Karpas-422 (cell line): Measurements from ENCODE around the gene HES5. TPM values are rescaled to one million over a fixed set of nuclear protein-coding genes. Genes with fewer than 3 reads are reported as not detected.

ENCODE experiments used
- DNase-seq: peaks from one replicate; pipeline ENCODE4 v3.0.0-alpha.2; 2015
- H2AFZ ChIP-seq: fragments of 200-600 bp; sonication (generic); 2 replicates; pipeline ENCODE4 v1.6.1; 2014; ENCODE audit warnings: antibody characterized with exemption, low read length, mixed read lengths
- H3K27ac ChIP-seq: fragments of 200-600 bp; sonication (generic); 2 replicates; pipeline ENCODE4 v1.5.1; 2014; ENCODE audit warnings: mild to moderate bottlenecking, low read length, moderate library complexity
- H3K27me3 ChIP-seq: fragments of 200-600 bp; sonication (generic); 2 replicates; pipeline ENCODE4 v1.6.1; 2014; ENCODE audit warnings: low read length, mixed read lengths
- H3K36me3 ChIP-seq: fragments of 200-600 bp; sonication (generic); 2 replicates; pipeline ENCODE4 v1.6.1; 2014; ENCODE audit warnings: low read length, mixed read lengths; ENCODE audit not compliant: insufficient read depth
- H3K4me1 ChIP-seq: fragments of 200-600 bp; sonication (generic); 2 replicates; pipeline ENCODE4 v1.6.1; 2014; ENCODE audit warnings: mild to moderate bottlenecking, low read length, mixed read lengths
- H3K4me2 ChIP-seq: fragments of 200-600 bp; sonication (generic); 2 replicates; pipeline ENCODE4 v1.6.1; 2014; ENCODE audit warnings: low read length, low read depth, mild to moderate bottlenecking; ENCODE audit not compliant: poor library complexity, severe bottlenecking
- H3K4me3 ChIP-seq: fragments of 200-600 bp; sonication (generic); 2 replicates; pipeline ENCODE4 v1.5.1; 2014; ENCODE audit warnings: mild to moderate bottlenecking, antibody characterized with exemption, low read length, mixed read lengths
- H3K79me2 ChIP-seq: fragments of 200-600 bp; sonication (generic); 2 replicates; pipeline ENCODE4 v1.6.1; 2014; ENCODE audit warnings: mild to moderate bottlenecking, low read length, mixed read lengths
- H3K9ac ChIP-seq: fragments of 200-600 bp; sonication (generic); 2 replicates; pipeline ENCODE4 v1.6.0; 2014; ENCODE audit warnings: low read length
- H3K9me2 ChIP-seq: fragments of 200-600 bp; sonication (generic), shearing (Covaris generic); replicated peaks from 2 replicates; pipeline ENCODE4 v1.6.0; 2014; ENCODE audit warnings: mild to moderate bottlenecking, low read length, moderate library complexity; ENCODE audit not compliant: insufficient read depth
- H3K9me3 ChIP-seq: fragments of 300-700, 200-600 bp; sonication (generic); 2 replicates; pipeline ENCODE4 v1.6.1; 2014; ENCODE audit warnings: low read length, mixed read lengths
- H4K20me1 ChIP-seq: fragments of 200-600 bp; sonication (generic); 2 replicates; pipeline ENCODE4 v1.6.1; 2014; ENCODE audit warnings: mild to moderate bottlenecking, antibody characterized with exemption, low read length, low read depth; ENCODE audit not compliant: insufficient read depth
- total RNA-seq: library from RNA; depleted of rRNA; stranded (reverse); fragments of >200 nt; shearing (Covaris generic); gene quantifications from 2 replicates; pipeline ENCODE4 v1.2.3, GENCODE V29; 2014; ENCODE audit warnings: low replicate concordance

HES5 gene
- total RNA-seq, 1 experiment from 2014 or later, result not detected

GRCh38 chr1:2502661-2503553 is 27.2 kb downstream of the HES5 start:
- Histone ChIP-seq H2AFZ (no peak overlapping the region), H3K9me3 (no peaks in the 10 kb centered on the region), H3K9me2 (no peaks in the 10 kb centered on the region), H3K4me1 (peaks cover 11% of the 10 kb centered on the region), H3K4me3 (no peak overlapping the region), H3K27me3 (no peaks in the 10 kb centered on the region), H3K9ac (no peak overlapping the region), H4K20me1 (peaks cover 13% of the 10 kb centered on the region; the same call in 1 of the 2 replicates), H3K4me2 (no peak overlapping the region), H3K36me3 (no peaks in the 10 kb centered on the region), H3K79me2 (no peaks in the 10 kb centered on the region), H3K27ac (no peak overlapping the region)
- DNase-seq, result no peak

GRCh38 chr1:2502210-2502609 is 27.9 kb downstream of the HES5 start:
- Histone ChIP-seq H4K20me1 (peaks cover 17% of the 10 kb centered on the region; the same call in 1 of the 2 replicates), H2AFZ (no peak overlapping the region), H3K4me2 (no peak overlapping the region), H3K9me3 (no peaks in the 10 kb centered on the region), H3K36me3 (no peaks in the 10 kb centered on the region), H3K27ac (no peak overlapping the region), H3K27me3 (no peaks in the 10 kb centered on the region), H3K79me2 (no peaks in the 10 kb centered on the region), H3K9me2 (no peaks in the 10 kb centered on the region), H3K4me1 (peaks cover 17% of the 10 kb centered on the region), H3K9ac (no peak overlapping the region), H3K4me3 (no peak overlapping the region)
- no peak for DNase-seq

DNA sequence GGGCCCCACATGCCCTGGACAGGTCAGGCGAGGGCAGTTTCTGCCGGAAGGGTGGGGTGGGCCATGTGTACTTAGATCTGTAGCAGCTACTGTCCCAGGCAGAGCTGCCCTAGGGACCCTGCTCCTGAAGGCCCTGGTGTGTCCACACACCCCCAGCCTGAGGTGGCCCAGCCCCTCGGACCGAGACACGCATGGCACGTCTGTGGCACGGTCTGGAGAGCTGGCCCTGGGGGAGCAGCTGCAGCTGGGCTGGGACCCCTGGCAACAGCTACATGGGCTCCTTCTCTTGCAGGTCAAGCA is 28.3 kb downstream of the HES5 start:
- Histone ChIP-seq H3K9me2 (no peaks in the 10 kb centered on the region), H2AFZ (no peak overlapping the region), H3K79me2 (no peaks in the 10 kb centered on the region), H3K27me3 (no peaks in the 10 kb centered on the region), H3K27ac (no peak overlapping the region), H3K9me3 (no peaks in the 10 kb centered on the region), H3K4me2 (no peak overlapping the region), H3K4me3 (no peak overlapping the region), H4K20me1 (peaks cover 21% of the 10 kb centered on the region; the same call in 1 of the 2 replicates), H3K9ac (no peak overlapping the region), H3K36me3 (no peaks in the 10 kb centered on the region), H3K4me1 (peaks cover 22% of the 10 kb centered on the region)
- DNase-seq, result no peak

DNA sequence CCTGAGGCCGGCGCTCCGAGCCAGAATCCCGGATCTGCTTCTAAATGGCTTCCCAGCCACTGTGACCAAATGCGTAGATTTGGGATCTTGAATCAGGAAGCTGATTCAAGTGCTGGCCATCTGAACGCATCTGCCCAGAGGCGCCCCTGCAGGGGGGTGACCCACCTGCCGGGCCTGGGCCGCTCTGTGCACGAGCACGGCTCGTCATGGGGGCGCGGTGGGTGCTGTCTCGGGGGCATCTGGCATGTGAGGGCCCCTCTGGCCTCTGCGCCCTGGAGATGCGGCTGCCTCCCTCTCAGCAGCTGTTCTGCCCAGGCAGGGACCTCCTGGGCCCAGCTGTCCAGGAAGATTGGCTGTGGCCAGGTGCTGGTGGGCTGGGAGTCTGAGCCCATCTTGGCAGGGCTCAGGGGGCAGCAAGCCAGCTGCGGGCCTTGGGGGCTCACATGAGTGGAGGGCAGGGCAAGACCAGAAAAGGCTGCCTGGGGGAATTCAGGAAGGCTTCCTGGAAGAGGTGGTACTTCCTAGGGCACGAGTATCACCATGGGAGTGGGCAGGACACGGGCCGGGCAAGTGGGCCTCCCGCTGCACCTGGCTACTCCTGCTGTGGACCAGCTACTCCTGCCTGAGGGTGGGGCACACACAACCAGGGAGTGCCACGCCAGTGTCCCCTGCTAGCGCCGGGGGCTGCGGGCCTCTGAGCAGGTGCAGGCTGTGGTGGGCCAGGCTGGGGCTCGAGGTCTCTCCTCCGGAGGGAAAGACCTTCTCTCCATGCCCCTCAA is 28.8 kb downstream of the HES5 start:
- peaks cover 27% of the 10 kb centered on the region for H3K4me1 ChIP-seq
- no peak overlapping the region for H3K4me2 ChIP-seq
- DNase-seq, result no peak

DNA sequence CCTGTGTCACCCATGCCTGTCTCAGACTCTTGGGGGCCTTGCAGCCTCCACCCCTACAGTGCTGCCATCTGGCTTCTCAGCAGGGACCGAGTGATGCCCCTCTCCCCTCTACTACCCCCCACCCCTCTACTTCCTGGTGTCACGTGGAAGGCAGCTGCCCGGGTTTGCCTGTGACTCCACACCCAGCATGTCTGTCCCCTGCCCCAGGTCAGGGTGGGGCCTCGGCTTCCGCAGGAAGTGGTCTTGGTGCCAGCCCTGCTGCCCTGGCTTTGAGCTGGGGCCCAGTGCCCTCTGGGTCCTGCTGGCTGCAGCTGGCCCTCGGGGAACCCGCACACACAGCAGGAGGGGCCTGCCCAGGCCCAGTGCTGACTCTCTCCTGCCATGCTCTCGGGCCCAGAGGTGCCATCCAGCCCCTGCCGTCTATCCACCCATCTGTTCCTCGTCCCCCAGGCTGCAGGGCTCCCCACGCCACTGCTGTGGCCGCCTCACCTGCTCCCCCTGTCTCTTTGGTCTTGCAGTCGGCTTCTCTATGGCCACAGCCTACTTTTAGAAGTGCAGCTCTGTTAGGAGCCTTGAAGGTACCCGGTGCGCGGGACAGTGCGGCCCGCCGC is 30.0 kb downstream of the HES5 start:
- Histone ChIP-seq H3K9me3 (no peaks in the 10 kb centered on the region), H3K9me2 (no peaks in the 10 kb centered on the region), H3K4me2 (no peak overlapping the region), H3K4me3 (no peak overlapping the region), H3K9ac (no peak overlapping the region), H3K36me3 (no peaks in the 10 kb centered on the region), H4K20me1 (peaks cover 15% of the 10 kb centered on the region; the same call in 1 of the 2 replicates), H3K4me1 (peaks cover 38% of the 10 kb centered on the region), H3K27me3 (no peaks in the 10 kb centered on the region), H3K79me2 (no peaks in the 10 kb centered on the region), H3K27ac (no peak overlapping the region), H2AFZ (no peak overlapping the region)
- no peak for DNase-seq

More for the DNA sequence above, 28.8 kb downstream of the HES5 start:
- no peaks in the 10 kb centered on the region for H3K9me3 ChIP-seq
- no peaks in the 10 kb centered on the region for H3K79me2 ChIP-seq
- no peak overlapping the region for H3K9ac ChIP-seq
- H3K36me3 ChIP-seq, result no peaks in the 10 kb centered on the region
- H3K27me3 ChIP-seq, result no peaks in the 10 kb centered on the region
- H2AFZ ChIP-seq, result no peak overlapping the region
- peaks cover 20% of the 10 kb centered on the region; the same call in 1 of the 2 replicates for H4K20me1 ChIP-seq
- H3K9me2 ChIP-seq, result no peaks in the 10 kb centered on the region
- H3K27ac ChIP-seq, result no peak overlapping the region
- no peak overlapping the region for H3K4me3 ChIP-seq

- no peak for DNase-seq
- H3K36me3 ChIP-seq, result no peaks in the 10 kb centered on the region
- H3K4me1 ChIP-seq, result peaks cover 38% of the 10 kb centered on the region
- no peaks in the 10 kb centered on the region for H3K9me3 ChIP-seq
- H3K4me3 ChIP-seq, result no peak overlapping the region
- no peak overlapping the region for H3K4me2 ChIP-seq
- H3K27ac ChIP-seq, result no peak overlapping the region
- H4K20me1 ChIP-seq, result peaks cover 15% of the 10 kb centered on the region; the same call in 1 of the 2 replicates
- H3K9ac ChIP-seq, result no peak overlapping the region
- H2AFZ ChIP-seq, result no peak overlapping the region
- no peaks in the 10 kb centered on the region for H3K79me2 ChIP-seq
- no peaks in the 10 kb centered on the region for H3K27me3 ChIP-seq
- no peaks in the 10 kb centered on the region for H3K9me2 ChIP-seq
These were observed 30.8 kb downstream of the HES5 start for GRCh38 chr1:2499260-2499659.

- H2AFZ ChIP-seq, result no peak overlapping the region
- peaks cover 38% of the 10 kb centered on the region for H3K4me1 ChIP-seq
- H3K4me2 ChIP-seq, result no peak overlapping the region
These were observed 31.4 kb downstream of the HES5 start for GRCh38 chr1:2498648-2499047.

GRCh38 chr1:2497891-2498290 is 32.2 kb downstream of the HES5 start:
- Histone ChIP-seq H3K36me3 (no peaks in the 10 kb centered on the region), H3K4me1 (peaks cover 38% of the 10 kb centered on the region), H3K4me3 (no peak overlapping the region), H3K27ac (no peak overlapping the region), H2AFZ (no peak overlapping the region), H3K9me2 (no peaks in the 10 kb centered on the region), H4K20me1 (peaks cover 21% of the 10 kb centered on the region; the same call in 1 of the 2 replicates), H3K79me2 (no peaks in the 10 kb centered on the region), H3K9me3 (no peaks in the 10 kb centered on the region), H3K27me3 (no peaks in the 10 kb centered on the region), H3K9ac (no peak overlapping the region), H3K4me2 (no peak overlapping the region)
- no peak for DNase-seq

More at GRCh38 chr1:2498648-2499047, 31.4 kb downstream of the HES5 start:
- Histone ChIP-seq H4K20me1 (peaks cover 19% of the 10 kb centered on the region; the same call in 1 of the 2 replicates), H3K9me2 (no peaks in the 10 kb centered on the region), H3K36me3 (no peaks in the 10 kb centered on the region), H3K9ac (no peak overlapping the region), H3K4me3 (no peak overlapping the region), H3K27ac (no peak overlapping the region), H3K27me3 (no peaks in the 10 kb centered on the region), H3K9me3 (no peaks in the 10 kb centered on the region), H3K79me2 (no peaks in the 10 kb centered on the region)
- DNase-seq, result no peak
